KMS-11 (cell line): ENCODE measurements around the gene TRAK1.

Source experiments
- H2AFZ ChIP-seq: fragments of 200-600 bp; sonication (generic); 2 replicates; pipeline ENCODE4 v1.6.1; 2016; ENCODE audit warnings: antibody characterized with exemption, mixed run types, low read depth
- H3K27ac ChIP-seq: fragments of 200-600 bp; sonication (generic); 2 replicates; pipeline ENCODE4 v1.6.1; 2016; ENCODE audit warnings: mild to moderate bottlenecking, mixed run types
- H3K27me3 ChIP-seq: fragments of 200-600 bp; sonication (generic); 2 replicates; pipeline ENCODE4 v1.6.1; 2017; ENCODE audit warnings: mild to moderate bottlenecking, low read depth, mixed run types, moderate library complexity; ENCODE audit not compliant: insufficient read depth
- H3K36me3 ChIP-seq: fragments of 200-600 bp; sonication (generic); 2 replicates; pipeline ENCODE4 v1.6.1; 2017; ENCODE audit warnings: mild to moderate bottlenecking, mixed run types; ENCODE audit not compliant: insufficient read depth
- H3K4me1 ChIP-seq: fragments of 200-600 bp; sonication (generic); 2 replicates; pipeline ENCODE4 v1.6.1; 2016; ENCODE audit warnings: mild to moderate bottlenecking, low read depth, mixed run types; ENCODE audit not compliant: poor library complexity, severe bottlenecking
- H3K4me2 ChIP-seq: fragments of 200-600 bp; sonication (generic); 2 replicates; pipeline ENCODE4 v1.7.0; 2016; ENCODE audit warnings: mild to moderate bottlenecking, mixed run types
- H3K4me3 ChIP-seq: fragments of 200-600 bp; sonication (generic); IDR thresholded peaks from 2 replicates; pipeline ENCODE4 v1.6.1; 2017; ENCODE audit warnings: low read depth, low read length, mixed read lengths; ENCODE audit not compliant: insufficient read depth
- H3K79me2 ChIP-seq: fragments of 200-600 bp; sonication (generic); 2 replicates; pipeline ENCODE4 v1.6.1; 2016; ENCODE audit warnings: low read depth, mixed run types; ENCODE audit not compliant: insufficient read depth
- H3K9ac ChIP-seq: fragments of 200-600 bp; sonication (generic); 2 replicates; pipeline ENCODE4 v1.6.1; 2016; ENCODE audit warnings: mild to moderate bottlenecking, mixed run types
- H4K20me1 ChIP-seq: fragments of 200-600 bp; sonication (generic); 2 replicates; pipeline ENCODE4 v1.6.1; 2016; ENCODE audit warnings: mild to moderate bottlenecking, mixed run types; ENCODE audit not compliant: insufficient read depth
- CTCF ChIP-seq: fragments of 200-600 bp; sonication (generic); conservative IDR thresholded peaks from 2 replicates; pipeline ENCODE4 v1.6.1; 2017; ENCODE audit warnings: low read depth, mild to moderate bottlenecking, antibody characterized with exemption, low read length, moderate library complexity, mixed read lengths

Gene TRAK1

GRCh38 chr3:42152193-42152592 lies 61.0 kb downstream of the TRAK1 start:
- TF ChIP-seq CTCF = no peak
- no peaks in the 10 kb centered on the region for H3K79me2 ChIP-seq
- no peaks in the 10 kb centered on the region for H3K36me3 ChIP-seq
- peaks cover 6% of the 10 kb centered on the region for H3K4me1 ChIP-seq
- no peak overlapping the region for H2AFZ ChIP-seq
- H3K9ac ChIP-seq = no peak overlapping the region
- H4K20me1 ChIP-seq = no peaks in the 10 kb centered on the region
- H3K27me3 ChIP-seq = no peaks in the 10 kb centered on the region
- no peak overlapping the region for H3K27ac ChIP-seq
- no peak overlapping the region for H3K4me2 ChIP-seq
- H3K4me3 ChIP-seq = no peak overlapping the region

GRCh38 chr3:42153039-42153438 lies 61.9 kb downstream of the TRAK1 start:
- H4K20me1 ChIP-seq = no peaks in the 10 kb centered on the region
- H3K27ac ChIP-seq = no peak overlapping the region
- TF ChIP-seq CTCF = no peak
- H3K79me2 ChIP-seq = no peaks in the 10 kb centered on the region
- no peaks in the 10 kb centered on the region for H3K36me3 ChIP-seq
- H3K4me2 ChIP-seq = no peak overlapping the region
- peaks cover 6% of the 10 kb centered on the region for H3K4me1 ChIP-seq
- no peak overlapping the region for H3K9ac ChIP-seq
- no peaks in the 10 kb centered on the region for H3K27me3 ChIP-seq
- H3K4me3 ChIP-seq = no peak overlapping the region
- no peak overlapping the region for H2AFZ ChIP-seq

GRCh38 chr3:42157540-42158538 lies 66.7 kb downstream of the TRAK1 start:
- no peaks in the 10 kb centered on the region for H3K4me1 ChIP-seq
- no peak overlapping the region for H3K27ac ChIP-seq
- no peaks in the 10 kb centered on the region for H3K27me3 ChIP-seq
- no peak overlapping the region for H3K4me2 ChIP-seq
- no peaks in the 10 kb centered on the region for H3K36me3 ChIP-seq
- TF ChIP-seq CTCF = no peak
- no peaks in the 10 kb centered on the region for H3K79me2 ChIP-seq
- H3K4me3 ChIP-seq = no peak overlapping the region
- no peak overlapping the region for H2AFZ ChIP-seq
- no peak overlapping the region for H3K9ac ChIP-seq
- H4K20me1 ChIP-seq = no peaks in the 10 kb centered on the region

GRCh38 chr3:42159147-42159546 lies 68.0 kb downstream of the TRAK1 start:
- Histone ChIP-seq H3K4me2 (no peak overlapping the region), H3K4me3 (no peak overlapping the region), H3K27ac (no peak overlapping the region), H3K9ac (no peak overlapping the region), H3K4me1 (no peaks in the 10 kb centered on the region), H4K20me1 (no peaks in the 10 kb centered on the region), H3K79me2 (no peaks in the 10 kb centered on the region), H3K36me3 (no peaks in the 10 kb centered on the region), H3K27me3 (no peaks in the 10 kb centered on the region), H2AFZ (no peak overlapping the region)
- TF ChIP-seq CTCF = no peak
